Pancreas (tissue), 10 donors: ENCODE data around the gene EVX1. TPM values are rescaled to one million over a fixed set of nuclear protein-coding genes. Genes with fewer than 3 reads are reported as not detected.

Source experiments
- ATAC-seq, 4 donors: fragments of 200-7000 bp; cut with Tn5 transposase; one replicate each; pipeline versions ENCODE4 v1.8.0 to v1.9.1; 2020; ENCODE audit warnings: mild to moderate bottlenecking in 4 of 4, moderate library complexity in 4 of 4
- DNase-seq, 6 donors: peaks; one replicate each; pipeline ENCODE4 v3.0.0-alpha.2; 2020
- FAIRE-seq: peaks from 2 replicates; lab custom pipeline; 2012; peaks lifted over from hg19 to GRCh38; lab: Jason Lieb, UNC
- H3K27ac ChIP-seq, 4 donors: fragments of 200-600 bp; sonication (generic); 1 replicate in 3 of 4; 2 replicates in 1 of 4; pipeline versions ENCODE4 v1.5.0 to v1.8.0; 2020
- H3K27me3 ChIP-seq, 4 donors: fragments of 200-600 bp; one replicate each; pipeline ENCODE4 v1.8.0; 2021
- H3K36me3 ChIP-seq, 3 donors: fragments of 200-600 bp; sonication (generic) in 1 of 3; one replicate each; pipeline versions ENCODE4 v1.5.0 to v1.8.0; 2020 to 2021
- H3K4me1 ChIP-seq, 3 donors: fragments of 200-600 bp; one replicate each; pipeline ENCODE4 v1.8.0; 2021
- H3K4me3 ChIP-seq, 4 donors: fragments of 200-600 bp; sonication (generic) in 2 of 4; one replicate each; pipeline versions ENCODE4 v1.5.0 to v1.8.0; 2020 to 2021
- H3K9me3 ChIP-seq, 4 donors: fragments of 200-600 bp; one replicate each; pipeline ENCODE4 v1.8.0; 2021
- WGBS, 2 donors: extraction: QIAGEN DNeasy Blood & Tissue Kit; methylation state at CpG; one replicate each; pipeline ENCODE4 v1.1.7; 2013; 5-methylcytosine and 5-hydroxymethylcytosine counted together
- intact Hi-C, 3 donors: fragments of 100-400 bp; cut with DNase I; formaldehyde crosslinking; loops; one replicate each; pipeline versions ENCODE4 v1.11.1 to v1.14.2; 2022
- polyA plus RNA-seq, 2 donors: library from polyadenylated mRNA; stranded (reverse); fragments of 200-250 nt; gene quantifications; one replicate each; pipeline ENCODE4 v1.2.3, GENCODE V29; 2013
- total RNA-seq, 6 donors: library from RNA; stranded (reverse); fragmentation: NEBNext Ultra II Directional in 4 of 6; extraction: Animal tissue kit (Norgen Biotek cat#: 25700) in 4 of 6; gene quantifications; one replicate each; pipeline versions ENCODE4 v1.2.1 to v1.2.4, GENCODE V29; 2021 to 2023
- TF ChIP-seq, protein P1 (sequence below), 4 donors: fragments of 200-600 bp; sonication (generic) in 3 of 4; IDR thresholded peaks; one replicate each; pipeline versions ENCODE4 v1.5.0 to v1.8.0; 2021; ENCODE audit warnings: antibody characterized with exemption in 4 of 4
- donor health status: healthy with polysubstance abuse.
- donor health status: DM: no; HTN: no; CAD: no; lungs with moderate emphysema.
- donor health status: DM: no; HTN: no; CAD: no.
- donor health status: control.
- donor health status: control.
- donor health status: Bipolar disorder and iron deficiency.
- donor health status: DM: yes; HTN: yes; CAD: no.
- donor health status: DM: no; HTN: no; CAD: no.
- donor health status: DM: no; HTN: no; CAD: no.
- donor health status: DM: yes; HTN: yes; CAD: no.

Gene EVX1
- total and polyA plus RNA-seq, 8 donors, result 0.05 TPM; not detected in 7

DNA sequence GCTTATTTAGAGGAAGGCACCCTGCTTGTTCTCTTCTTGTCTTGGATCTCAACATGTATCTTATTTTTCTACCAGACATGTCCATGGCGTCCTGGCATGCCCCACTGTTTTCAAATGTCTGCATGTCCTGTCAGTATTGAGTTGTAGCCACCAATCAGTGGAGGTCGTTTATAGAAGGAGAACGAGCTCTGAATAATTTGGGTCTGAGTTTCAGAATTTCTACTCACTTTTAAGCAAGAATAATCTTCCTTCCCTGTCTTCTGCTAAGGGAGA, 39.8 kb upstream of the EVX1 start:
- intact Hi-C loops, result no loop called here
- Histone ChIP-seq H3K4me1 (peaks cover 0 to 15% (median 6%) of the 10 kb centered on the region in 3 donors), H3K36me3 (no peaks in the 10 kb centered on the region), H3K9me3 (no peaks in the 10 kb centered on the region), H3K27ac (no peak overlapping the region), H3K4me3 (no peak overlapping the region), H3K27me3 (peaks cover 10 to 83% (median 23%) of the 10 kb centered on the region in 4 donors)
- FAIRE-seq (no peak), DNase-seq (no peak), ATAC-seq (no peak)
- TF ChIP-seq, protein P1, sequence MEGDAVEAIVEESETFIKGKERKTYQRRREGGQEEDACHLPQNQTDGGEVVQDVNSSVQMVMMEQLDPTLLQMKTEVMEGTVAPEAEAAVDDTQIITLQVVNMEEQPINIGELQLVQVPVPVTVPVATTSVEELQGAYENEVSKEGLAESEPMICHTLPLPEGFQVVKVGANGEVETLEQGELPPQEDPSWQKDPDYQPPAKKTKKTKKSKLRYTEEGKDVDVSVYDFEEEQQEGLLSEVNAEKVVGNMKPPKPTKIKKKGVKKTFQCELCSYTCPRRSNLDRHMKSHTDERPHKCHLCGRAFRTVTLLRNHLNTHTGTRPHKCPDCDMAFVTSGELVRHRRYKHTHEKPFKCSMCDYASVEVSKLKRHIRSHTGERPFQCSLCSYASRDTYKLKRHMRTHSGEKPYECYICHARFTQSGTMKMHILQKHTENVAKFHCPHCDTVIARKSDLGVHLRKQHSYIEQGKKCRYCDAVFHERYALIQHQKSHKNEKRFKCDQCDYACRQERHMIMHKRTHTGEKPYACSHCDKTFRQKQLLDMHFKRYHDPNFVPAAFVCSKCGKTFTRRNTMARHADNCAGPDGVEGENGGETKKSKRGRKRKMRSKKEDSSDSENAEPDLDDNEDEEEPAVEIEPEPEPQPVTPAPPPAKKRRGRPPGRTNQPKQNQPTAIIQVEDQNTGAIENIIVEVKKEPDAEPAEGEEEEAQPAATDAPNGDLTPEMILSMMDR (IDR thresholded peaks at IDR 0.05), result no peak
- WGBS, 2 donors, result 9 to 13% methylated on average over 3 of the region's 3 CpGs

DNA sequence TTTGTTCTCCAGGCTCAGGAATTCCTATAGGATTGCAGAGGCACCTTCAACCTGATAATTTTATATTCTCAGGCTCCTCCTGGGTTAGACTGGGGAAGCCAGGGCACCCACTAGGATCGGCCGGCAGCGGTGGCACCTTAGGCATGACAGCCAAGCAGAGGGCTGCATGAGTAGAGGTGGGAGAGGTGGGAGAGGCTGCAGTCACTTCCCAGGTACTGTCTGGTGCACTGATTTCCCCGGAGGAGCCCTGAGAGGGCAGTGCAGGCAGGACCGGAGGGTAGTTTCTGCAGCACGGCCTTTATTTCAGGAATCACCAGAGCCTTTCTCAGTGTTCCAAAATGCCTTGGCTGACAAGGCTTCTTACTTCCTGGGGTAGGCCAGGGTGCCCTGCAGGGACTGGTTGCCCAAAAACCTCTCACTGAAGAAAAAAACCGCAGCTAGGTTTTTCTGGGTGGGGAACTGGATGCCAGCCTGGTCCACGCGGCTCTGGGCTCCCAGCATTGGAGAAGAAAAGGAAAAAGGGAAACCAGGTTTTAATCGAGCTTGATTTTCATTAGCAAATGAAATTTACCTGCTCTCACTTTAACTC, 39.1 kb upstream of the EVX1 start:
- WGBS, 2 donors, result 12 to 18% methylated on average over 10 of the region's 10 CpGs
- H3K27me3 ChIP-seq, result peaks cover 10 to 81% (median 22%) of the 10 kb centered on the region in 4 donors
- intact Hi-C loops, result no loop called here
- FAIRE-seq, result no peak
- no peaks in the 10 kb centered on the region for H3K36me3 ChIP-seq
- peaks cover 0 to 15% (median 6%) of the 10 kb centered on the region in 3 donors for H3K4me1 ChIP-seq
- DNase-seq, result no peak
- no peak overlapping the region for H3K4me3 ChIP-seq
- no peak overlapping the region for H3K27ac ChIP-seq
- ATAC-seq, result no peak
- TF ChIP-seq, protein P1 (IDR thresholded peaks at IDR 0.05), result no peak
- no peaks in the 10 kb centered on the region for H3K9me3 ChIP-seq

DNA sequence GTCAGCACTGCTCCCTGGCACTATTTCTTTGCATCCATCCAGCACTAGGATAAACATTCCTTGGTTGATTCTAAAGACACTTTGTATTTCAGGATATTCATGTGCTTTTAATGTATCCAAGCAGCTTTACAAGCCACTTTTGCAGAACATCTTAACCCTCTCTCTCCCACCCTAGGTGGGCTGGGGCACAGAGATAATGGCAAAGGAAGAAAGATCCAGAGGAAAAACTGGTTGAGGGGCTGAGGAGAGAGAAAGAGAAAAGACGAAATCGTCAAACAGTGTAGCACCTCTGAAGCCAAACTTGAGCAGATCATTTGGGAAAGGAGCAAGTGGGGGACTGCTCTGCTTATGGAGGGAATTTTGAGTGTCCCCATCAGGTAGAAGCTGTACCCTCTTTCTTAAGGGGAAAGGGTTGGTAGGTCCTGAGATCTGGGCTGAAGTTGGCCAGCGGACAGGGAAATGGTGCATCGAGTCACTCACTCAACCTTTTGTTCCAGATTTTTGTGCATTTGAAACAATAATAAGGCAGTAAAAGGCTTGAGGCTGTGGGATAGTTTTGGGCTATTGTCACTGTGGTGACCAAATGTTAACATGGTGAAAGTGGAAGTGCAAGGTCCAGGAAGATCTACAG, 38.5 kb upstream of the EVX1 start:
- TF ChIP-seq, protein P1 (IDR thresholded peaks at IDR 0.05), result no peak
- 18 to 21% methylated on average over 4 of the region's 4 CpGs for WGBS, 2 donors
- no peak for FAIRE-seq
- H3K36me3 ChIP-seq, result no peaks in the 10 kb centered on the region
- no peak overlapping the region for H3K4me3 ChIP-seq
- no peaks in the 10 kb centered on the region for H3K9me3 ChIP-seq
- DNase-seq, result no peak
- peaks cover 0 to 14% (median 6%) of the 10 kb centered on the region in 3 donors for H3K4me1 ChIP-seq
- H3K27me3 ChIP-seq, result peaks cover 10 to 79% (median 18%) of the 10 kb centered on the region in 4 donors
- intact Hi-C loops, result no loop called here
- no peak overlapping the region for H3K27ac ChIP-seq
- ATAC-seq, result no peak

DNA sequence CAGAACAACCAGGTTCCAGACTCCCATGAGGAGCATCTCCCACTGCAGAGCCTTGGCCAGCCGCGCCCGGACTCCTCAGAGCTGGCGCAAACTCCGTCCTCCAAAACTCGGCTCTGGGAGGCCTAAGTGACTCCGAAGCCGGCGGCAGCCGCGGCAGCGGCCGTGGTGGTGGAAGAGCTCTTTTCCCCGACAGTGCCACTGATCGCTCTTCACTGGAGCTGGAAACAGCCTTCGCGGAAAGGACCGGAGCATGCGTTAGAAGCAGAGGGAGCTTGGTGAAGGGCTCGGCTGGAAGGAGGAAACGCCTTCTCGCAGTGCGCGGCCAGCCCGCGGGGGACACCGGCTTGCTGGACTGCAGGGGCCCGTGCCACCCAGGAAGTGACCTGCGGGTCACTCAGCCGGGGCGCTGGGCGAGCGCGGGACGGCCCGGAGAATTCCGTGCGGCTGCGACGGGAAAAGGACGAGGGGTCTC, 37.7 kb upstream of the EVX1 start:
- Histone ChIP-seq H3K27me3 (peaks cover 10 to 83% (median 19%) of the 10 kb centered on the region in 4 donors), H3K9me3 (no peaks in the 10 kb centered on the region), H3K4me3 (peak overlapping the region in 1 of 4 donors; percentile 18), H3K27ac (no peak overlapping the region), H3K4me1 (peaks cover 0 to 11% (median 6%) of the 10 kb centered on the region in 3 donors), H3K36me3 (no peaks in the 10 kb centered on the region)
- DNase-seq, result no peak
- FAIRE-seq, result no peak
- ATAC-seq, result peak in 3 of 4 donors; percentile 14 to 35 (median 20)
- intact Hi-C loops, result no loop called here
- 6 to 8% methylated on average over 41 of the region's 41 CpGs for WGBS, 2 donors
- TF ChIP-seq, protein P1 (IDR thresholded peaks at IDR 0.05), result no peak
